GM19193 (cell line): ENCODE measurements around the gene PCBP3.

Experiments
- POLR2A ChIP-seq: IDR thresholded peaks from 4 replicates; pipeline ENCODE4 v1.6.1; 2011; ENCODE audit not compliant: insufficient read depth, insufficient read length; ENCODE audit errors: extremely low read depth

Gene PCBP3

GRCh38 chr21:45856442-45856841 is 212.9 kb downstream of the PCBP3 start:
- TF ChIP-seq POLR2A = no peak

- no peak for TF ChIP-seq POLR2A
Observed at GRCh38 chr21:45856906-45857305, 213.4 kb downstream of the PCBP3 start.

DNA sequence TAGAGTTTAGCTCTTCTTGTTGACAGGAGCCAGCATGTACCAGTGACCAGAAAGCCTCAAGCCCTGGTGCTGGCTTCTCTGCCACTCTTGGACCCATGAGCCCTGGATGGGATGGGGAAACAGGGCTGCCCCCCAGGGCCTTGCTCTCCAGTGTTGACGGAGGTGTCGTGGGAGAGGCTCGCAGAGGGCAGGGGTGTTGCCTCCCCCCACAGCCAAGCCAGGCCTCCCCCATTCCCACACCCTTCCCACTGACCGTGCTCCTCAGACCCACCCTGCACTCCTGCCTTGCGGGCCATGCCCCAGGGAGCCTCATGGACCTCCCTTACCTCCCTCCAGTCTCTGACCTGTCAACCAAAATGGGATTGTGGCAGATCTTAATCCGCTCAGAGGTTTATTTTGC is 214.2 kb downstream of the PCBP3 start:
- TF ChIP-seq POLR2A = no peak

DNA sequence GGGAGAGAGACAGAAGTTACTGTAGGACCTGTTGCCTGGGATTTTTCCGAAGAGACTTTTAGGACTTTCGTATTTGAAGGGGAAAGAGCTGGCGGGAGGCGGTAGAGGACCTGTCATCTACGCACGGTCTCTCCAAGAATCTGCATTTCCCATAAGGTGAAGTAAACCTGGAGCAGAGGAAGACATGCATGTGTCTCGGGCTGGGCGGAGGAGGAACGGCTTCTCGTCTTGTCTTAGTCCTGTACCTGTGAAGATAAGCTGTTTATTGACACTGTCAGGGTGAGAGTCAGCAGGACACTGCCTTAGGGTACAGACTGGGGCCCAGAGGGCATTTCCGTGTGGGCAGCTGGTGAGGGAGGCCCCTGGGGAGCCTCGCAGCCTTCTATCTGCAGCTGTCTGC is 214.7 kb downstream of the PCBP3 start:
- TF ChIP-seq POLR2A = no peak

DNA sequence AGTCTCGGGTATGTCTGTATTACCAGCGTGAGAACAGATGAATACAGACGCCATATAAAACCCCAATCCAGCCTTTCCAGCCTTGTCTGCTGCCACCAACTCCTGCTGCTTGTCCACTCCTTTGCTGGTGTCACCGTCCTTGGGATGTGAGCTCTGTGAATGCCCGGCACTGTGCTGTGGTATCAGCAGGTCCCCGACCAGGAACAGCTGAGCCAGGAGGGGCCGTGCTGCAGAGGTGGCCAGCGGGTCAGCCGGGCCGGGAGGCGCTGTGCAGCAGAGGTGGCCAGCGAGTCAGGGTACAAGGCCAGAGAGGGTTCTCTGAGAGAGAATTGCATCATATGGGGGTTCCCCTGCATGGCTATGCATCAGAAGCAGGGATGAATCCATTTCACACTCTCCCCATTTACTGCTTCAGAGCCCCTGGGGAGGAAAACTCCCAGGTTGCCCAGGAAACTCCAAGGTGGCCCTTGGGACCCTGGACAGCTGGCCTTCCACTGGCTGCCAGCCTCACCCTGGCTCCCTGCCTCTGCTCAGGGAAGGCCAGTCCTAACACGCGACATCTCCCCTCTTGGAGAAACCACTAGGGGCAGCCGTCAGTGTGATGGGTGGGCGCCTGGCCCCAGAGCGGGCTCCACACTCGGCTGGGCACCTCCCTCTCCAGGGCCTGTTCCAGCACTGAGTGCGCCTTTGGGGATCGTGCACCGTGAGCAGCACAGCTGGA is 215.7 kb downstream of the PCBP3 start:
- no peak for TF ChIP-seq POLR2A

- no peak for TF ChIP-seq POLR2A
Observed at GRCh38 chr21:45859762-45860357, 216.3 kb downstream of the PCBP3 start.

GRCh38 chr21:45860493-45861155 is 217.1 kb downstream of the PCBP3 start:
- no peak for TF ChIP-seq POLR2A

- TF ChIP-seq POLR2A = no peak
Observed at GRCh38 chr21:45861156-45861870, 217.8 kb downstream of the PCBP3 start.

GRCh38 chr21:45862543-45863207 is 219.2 kb downstream of the PCBP3 start:
- no peak for TF ChIP-seq POLR2A

DNA sequence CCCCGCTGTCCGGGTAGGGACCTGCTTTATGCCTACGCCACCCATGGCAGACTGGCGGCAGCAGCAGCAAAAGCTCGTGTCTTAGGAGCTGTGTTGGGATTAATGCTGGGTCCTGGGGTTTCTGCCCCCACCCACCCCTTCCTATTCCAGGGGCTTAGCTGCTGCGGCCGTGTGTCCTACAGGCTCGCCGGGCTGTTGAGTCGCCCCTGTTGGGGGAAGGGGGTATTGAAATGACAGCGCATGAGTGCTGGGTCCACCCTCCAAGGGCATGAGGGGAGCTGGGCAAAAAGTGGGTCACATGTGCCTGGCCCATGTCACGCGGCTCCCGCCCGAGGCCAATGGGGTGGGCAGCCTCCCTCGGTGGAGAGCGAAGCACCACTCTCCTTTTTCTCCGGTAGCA is 219.7 kb downstream of the PCBP3 start:
- no peak for TF ChIP-seq POLR2A

- no peak for TF ChIP-seq POLR2A
Observed at GRCh38 chr21:45863751-45864150, 220.2 kb downstream of the PCBP3 start.

DNA sequence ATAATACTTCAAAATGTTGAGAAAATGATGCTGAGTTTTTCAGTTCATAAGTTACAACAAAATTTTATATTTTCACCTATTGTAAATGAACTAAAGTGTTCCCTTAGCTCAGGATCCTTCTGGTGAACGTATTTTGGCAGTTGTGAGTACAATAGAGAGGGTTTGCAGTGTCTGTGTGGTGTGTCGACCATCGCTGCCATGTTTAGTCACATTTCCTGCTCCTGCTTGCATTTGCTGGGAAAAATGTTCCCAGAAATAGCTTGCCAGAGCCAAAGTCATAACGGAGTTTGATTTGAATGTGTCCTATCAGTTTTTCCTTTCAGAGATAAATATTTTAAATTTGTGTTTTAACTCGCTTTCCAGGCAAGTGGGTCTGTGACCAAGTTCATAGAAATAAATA is 220.9 kb downstream of the PCBP3 start:
- TF ChIP-seq POLR2A = no peak

DNA sequence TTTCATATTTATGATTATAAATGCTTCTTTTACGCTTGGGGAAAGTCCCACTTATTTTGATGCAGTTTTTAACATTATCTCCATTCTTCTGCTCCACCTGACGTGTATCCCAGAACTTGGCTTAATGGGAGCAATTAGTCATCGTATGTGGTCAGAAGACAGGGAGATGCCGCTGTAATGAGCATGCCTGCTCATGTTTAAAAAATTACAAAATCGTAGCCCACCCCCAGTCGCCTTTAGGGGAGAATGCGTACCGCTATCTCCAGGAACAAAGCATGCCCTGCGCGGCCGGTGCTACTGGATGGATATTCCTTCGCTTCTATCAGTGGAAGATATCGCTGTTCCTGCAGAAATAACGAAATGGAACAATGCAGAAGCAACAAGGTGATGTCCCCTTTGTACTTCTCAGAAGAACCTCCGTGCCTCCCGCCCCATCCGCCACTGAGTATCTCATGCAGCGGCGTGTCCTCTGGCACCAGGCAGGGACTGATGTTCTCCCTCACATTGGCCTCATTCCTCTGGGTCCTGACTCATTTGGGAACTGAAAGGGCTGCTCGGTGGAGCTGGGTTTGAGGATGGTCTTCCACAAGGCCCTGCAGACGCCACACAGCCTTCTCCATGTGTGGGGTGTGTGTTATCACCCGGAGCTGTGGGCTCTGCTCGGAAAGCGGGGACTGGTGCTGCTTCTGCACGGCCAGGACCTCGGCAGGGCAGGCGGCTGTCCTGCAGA is 221.7 kb downstream of the PCBP3 start:
- no peak for TF ChIP-seq POLR2A

GRCh38 chr21:45866551-45866950 is 223.0 kb downstream of the PCBP3 start:
- no peak for TF ChIP-seq POLR2A

DNA sequence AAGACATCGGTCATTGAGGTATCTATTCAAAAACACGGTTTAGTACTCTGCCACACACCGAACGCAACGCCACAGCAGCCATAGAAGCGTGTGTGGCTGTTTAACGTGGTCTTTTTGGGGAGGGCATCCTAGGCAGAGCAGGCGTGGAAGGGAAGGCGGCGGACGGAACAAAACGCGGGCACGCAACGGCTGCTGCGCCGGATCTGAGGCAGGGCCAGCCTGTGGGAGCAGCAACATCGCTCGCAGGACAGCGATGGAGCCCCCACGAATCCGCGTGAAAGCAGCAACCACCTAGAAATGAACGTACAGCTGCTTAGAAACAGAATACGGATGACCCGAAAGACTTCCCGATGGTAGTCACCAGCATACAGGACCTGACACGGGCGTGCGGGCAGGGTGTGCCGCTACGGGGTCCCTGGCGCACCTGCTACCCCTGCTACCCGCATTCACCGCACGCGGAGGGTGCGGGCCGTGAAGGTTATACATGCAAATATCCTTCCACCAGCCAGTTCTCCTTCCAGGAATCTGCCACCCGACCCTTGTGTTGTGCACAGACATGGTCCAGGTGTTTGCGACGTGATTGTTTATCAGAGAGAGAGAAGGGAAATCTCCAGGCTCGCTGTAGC is 223.6 kb downstream of the PCBP3 start:
- TF ChIP-seq POLR2A = no peak

DNA sequence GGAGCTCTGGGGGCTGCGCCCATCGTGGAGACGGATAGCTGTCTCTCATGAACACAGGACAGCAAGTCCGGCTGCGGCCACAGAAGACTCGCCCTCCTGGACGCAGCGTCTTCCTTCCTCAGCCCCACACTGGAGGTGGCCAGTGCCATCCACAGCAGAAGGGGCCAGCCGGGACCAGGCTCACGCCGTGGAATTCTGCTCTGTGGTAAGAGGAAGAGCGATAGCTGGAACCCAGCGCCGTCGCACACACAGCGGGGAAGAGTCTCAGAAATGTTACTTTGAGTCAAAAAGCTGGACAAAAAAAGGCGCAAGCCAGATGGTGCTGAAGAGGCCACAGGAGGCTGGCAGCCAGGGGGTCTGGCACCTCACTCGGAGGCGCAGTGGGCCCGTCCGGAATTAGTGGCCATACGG is 224.2 kb downstream of the PCBP3 start:
- no peak for TF ChIP-seq POLR2A
